Jurkat, Clone E6-1 (cell line): ENCODE results near the gene CELA3B.
"Not testable (repeated sequence)": the region's sequence is repeated elsewhere in the genome, so short reads cannot be mapped to it uniquely, and the experiment has no call there.

ENCODE experiments used
- DNase-seq: peaks from one replicate; pipeline ENCODE4 v3.0.0-alpha.2; 2011; ENCODE audit warnings: low read depth, low spot score
- H3K4me3 ChIP-seq: 2 replicates; pipeline ENCODE4 v1.5.1; 2011; ENCODE audit warnings: mild to moderate bottlenecking, low read length, control low read depth, moderate library complexity

CELA3B gene

GRCh38 chr1:22031214-22031962 is 54.6 kb downstream of the CELA3B start:
- DNase-seq, result no peak
- no peak overlapping the region for H3K4me3 ChIP-seq

- not testable (repeated sequence) for DNase-seq, H3K4me3 ChIP-seq
Observed at GRCh38 chr1:22034834-22035233, 58.0 kb downstream of the CELA3B start.

GRCh38 chr1:22037520-22037919 is 60.7 kb downstream of the CELA3B start:
- DNase-seq, result no peak
- no peak overlapping the region for H3K4me3 ChIP-seq

DNA sequence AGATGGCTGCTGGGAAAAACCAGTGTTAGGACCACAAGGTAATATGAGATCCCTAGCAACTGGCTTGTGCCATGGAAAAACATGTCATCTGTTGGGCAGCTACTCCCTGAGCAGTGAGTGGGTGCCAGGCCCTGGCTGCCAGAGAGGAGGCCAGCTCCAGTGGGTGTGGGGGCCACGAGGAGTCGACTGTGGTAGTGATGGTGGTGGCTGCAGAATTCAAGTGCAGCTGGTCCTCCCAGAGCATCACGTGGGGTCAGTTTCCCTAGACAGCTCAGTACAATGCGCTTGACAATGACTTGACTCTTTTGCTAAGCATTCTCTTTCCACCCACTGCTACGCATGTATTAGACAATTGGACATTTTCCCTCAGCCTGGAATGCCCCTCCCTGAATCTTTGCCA is 61.2 kb downstream of the CELA3B start:
- no peak overlapping the region for H3K4me3 ChIP-seq
- no peak for DNase-seq
